ENCODE results near the gene NLRP12.
"Not testable (repeated sequence)": the region's sequence is repeated elsewhere in the genome, so short reads cannot be mapped to it uniquely, and the experiment has no call there.

The NLRP12 gene

GRCh38 chr19:53780506-53780905 is 43.6 kb downstream of the NLRP12 start:
- no peak overlapping the region for H3K4me3 ChIP-seq (ENCODE audit: control insufficient read depth, low read depth, low read length)
- no peak for TF ChIP-seq CTCF (conservative IDR thresholded peaks at IDR 0.05; ENCODE audit: control insufficient read depth, insufficient read depth, low read depth, low read length)
- DNase-seq (ENCODE audit: low read depth), result no peak

- H3K4me3 ChIP-seq (ENCODE audit: control insufficient read depth, low read depth, low read length), result no peak overlapping the region
- no peak for TF ChIP-seq CTCF (conservative IDR thresholded peaks at IDR 0.05; ENCODE audit: control insufficient read depth, insufficient read depth, low read depth, low read length)
- DNase-seq (ENCODE audit: low read depth), result no peak
Observed at GRCh38 chr19:53775524-53775923, 48.6 kb downstream of the NLRP12 start.

GRCh38 chr19:53774491-53774890 is 49.6 kb downstream of the NLRP12 start:
- not testable (repeated sequence) for H3K4me3 ChIP-seq (ENCODE audit: control insufficient read depth, low read depth, low read length); DNase-seq (ENCODE audit: low read depth)

- TF ChIP-seq CTCF (conservative IDR thresholded peaks at IDR 0.05; ENCODE audit: control insufficient read depth, insufficient read depth, low read depth, low read length), result no peak
- DNase-seq (ENCODE audit: low read depth), result no peak
- no peak overlapping the region for H3K4me3 ChIP-seq (ENCODE audit: control insufficient read depth, low read depth, low read length)
Observed at GRCh38 chr19:53773999-53774398, 50.1 kb downstream of the NLRP12 start.

- peak; percentile 72 for TF ChIP-seq CTCF (conservative IDR thresholded peaks at IDR 0.05; ENCODE audit: control insufficient read depth, insufficient read depth, low read depth, low read length)
- peak; percentile 62 for DNase-seq (ENCODE audit: low read depth)
- H3K4me3 ChIP-seq (ENCODE audit: control insufficient read depth, low read depth, low read length), result no peak overlapping the region
Observed at GRCh38 chr19:53772943-53773342, 51.2 kb downstream of the NLRP12 start.

GRCh38 chr19:53771144-53771543 is 53.0 kb downstream of the NLRP12 start:
- no peak for TF ChIP-seq CTCF (conservative IDR thresholded peaks at IDR 0.05; ENCODE audit: control insufficient read depth, insufficient read depth, low read depth, low read length)
- H3K4me3 ChIP-seq (ENCODE audit: control insufficient read depth, low read depth, low read length), result no peak overlapping the region
- no peak for DNase-seq (ENCODE audit: low read depth)

- not testable (repeated sequence) for DNase-seq (ENCODE audit: low read depth); H3K4me3 ChIP-seq (ENCODE audit: control insufficient read depth, low read depth, low read length)
Observed at GRCh38 chr19:53769696-53770309, 54.3 kb downstream of the NLRP12 start.

- DNase-seq (ENCODE audit: low read depth), result no peak
- no peak for TF ChIP-seq CTCF (conservative IDR thresholded peaks at IDR 0.05; ENCODE audit: control insufficient read depth, insufficient read depth, low read depth, low read length)
- no peak overlapping the region for H3K4me3 ChIP-seq (ENCODE audit: control insufficient read depth, low read depth, low read length)
Observed at GRCh38 chr19:53768401-53768800, 55.7 kb downstream of the NLRP12 start.

GRCh38 chr19:53758991-53759390 is 65.1 kb downstream of the NLRP12 start:
- not testable (repeated sequence) for H3K4me3 ChIP-seq (ENCODE audit: control insufficient read depth, low read depth, low read length); DNase-seq (ENCODE audit: low read depth)
